ENCODE results near the gene SERPINE3.

SERPINE3 gene

GRCh38 chr13:51359352-51359751 is 19.9 kb downstream of the SERPINE3 start:
- no peaks in the 10 kb centered on the region for H3K27me3 Mint-ChIP-seq (ENCODE audit: low read depth)
- peaks cover 24% of the 10 kb centered on the region for H3K36me3 Mint-ChIP-seq (ENCODE audit: low read depth)
- H3K9me3 Mint-ChIP-seq, result no peaks in the 10 kb centered on the region
- H3K27ac Mint-ChIP-seq, result no peak overlapping the region
- H3K4me3 Mint-ChIP-seq, result no peak overlapping the region
- H3K4me1 Mint-ChIP-seq, result no peaks in the 10 kb centered on the region
- no peak for TF ChIP-seq CTCF (IDR thresholded peaks at IDR 0.05; ENCODE audit: unreplicated experiment in 3 of 3)

GRCh38 chr13:51360489-51360888 is 21.0 kb downstream of the SERPINE3 start:
- TF ChIP-seq CTCF (IDR thresholded peaks at IDR 0.05; ENCODE audit: unreplicated experiment in 3 of 3), result no peak
- H3K27ac Mint-ChIP-seq, result no peak overlapping the region
- H3K9me3 Mint-ChIP-seq, result no peaks in the 10 kb centered on the region
- H3K36me3 Mint-ChIP-seq (ENCODE audit: low read depth), result peaks cover 33% of the 10 kb centered on the region
- no peak overlapping the region for H3K4me3 Mint-ChIP-seq
- no peaks in the 10 kb centered on the region for H3K27me3 Mint-ChIP-seq (ENCODE audit: low read depth)
- H3K4me1 Mint-ChIP-seq, result no peaks in the 10 kb centered on the region

GRCh38 chr13:51361106-51361505 is 21.6 kb downstream of the SERPINE3 start:
- no peak overlapping the region for H3K27ac Mint-ChIP-seq
- H3K36me3 Mint-ChIP-seq (ENCODE audit: low read depth), result peaks cover 34% of the 10 kb centered on the region
- H3K4me3 Mint-ChIP-seq, result no peak overlapping the region
- H3K27me3 Mint-ChIP-seq (ENCODE audit: low read depth), result no peaks in the 10 kb centered on the region
- no peak for TF ChIP-seq CTCF (IDR thresholded peaks at IDR 0.05; ENCODE audit: unreplicated experiment in 3 of 3)
- H3K4me1 Mint-ChIP-seq, result no peaks in the 10 kb centered on the region
- no peaks in the 10 kb centered on the region for H3K9me3 Mint-ChIP-seq

GRCh38 chr13:51363625-51364024 is 24.1 kb downstream of the SERPINE3 start:
- Mint-ChIP-seq H3K9me3 (no peaks in the 10 kb centered on the region), H3K27ac (no peak overlapping the region), H3K27me3 (ENCODE audit: low read depth) (no peaks in the 10 kb centered on the region), H3K4me1 (no peaks in the 10 kb centered on the region), H3K4me3 (no peak overlapping the region), H3K36me3 (ENCODE audit: low read depth) (peaks cover 48% of the 10 kb centered on the region)
- no peak for TF ChIP-seq CTCF (IDR thresholded peaks at IDR 0.05; ENCODE audit: unreplicated experiment in 3 of 3)

GRCh38 chr13:51364404-51365008 is 25.0 kb downstream of the SERPINE3 start:
- peaks cover 54% of the 10 kb centered on the region for H3K36me3 Mint-ChIP-seq (ENCODE audit: low read depth)
- no peaks in the 10 kb centered on the region for H3K27me3 Mint-ChIP-seq (ENCODE audit: low read depth)
- H3K4me1 Mint-ChIP-seq, result no peaks in the 10 kb centered on the region
- TF ChIP-seq CTCF (IDR thresholded peaks at IDR 0.05; ENCODE audit: unreplicated experiment in 3 of 3), result no peak
- H3K9me3 Mint-ChIP-seq, result no peaks in the 10 kb centered on the region
- H3K27ac Mint-ChIP-seq, result no peak overlapping the region
- H3K4me3 Mint-ChIP-seq, result no peak overlapping the region

DNA sequence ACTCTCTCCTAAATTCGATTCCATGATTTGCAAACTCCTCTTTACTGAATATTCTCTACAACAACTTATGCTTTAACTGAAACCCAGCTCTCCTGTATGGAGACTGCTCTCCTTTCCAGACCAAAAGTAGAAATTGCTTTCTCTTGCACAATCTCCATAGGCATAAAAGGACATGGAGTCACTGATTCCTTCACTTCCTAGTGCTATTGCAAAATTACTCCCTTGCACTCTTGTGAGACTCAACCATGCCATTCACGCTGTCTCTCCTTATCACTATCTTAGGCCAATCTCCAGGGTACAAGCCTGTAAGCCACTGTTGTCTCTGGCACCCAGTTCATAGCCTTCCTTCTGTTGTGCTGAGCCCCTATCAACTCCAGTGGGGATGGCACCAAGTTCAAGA is 30.6 kb downstream of the SERPINE3 start:
- peak overlapping the region in 1 of 3 experiments; percentile 9 for H3K27ac Mint-ChIP-seq
- H3K4me3 Mint-ChIP-seq, result no peak overlapping the region

More for the DNA sequence above, 30.6 kb downstream of the SERPINE3 start:
- Mint-ChIP-seq H3K9me3 (no peaks in the 10 kb centered on the region), H3K4me1 (no peaks in the 10 kb centered on the region), H3K36me3 (ENCODE audit: low read depth) (peaks cover 38% of the 10 kb centered on the region), H3K27me3 (ENCODE audit: low read depth) (no peaks in the 10 kb centered on the region)
- TF ChIP-seq CTCF (IDR thresholded peaks at IDR 0.05; ENCODE audit: unreplicated experiment in 3 of 3), result no peak

Data from nephron (organoid).